ENCODE data around the gene SIPA1.

DNA sequence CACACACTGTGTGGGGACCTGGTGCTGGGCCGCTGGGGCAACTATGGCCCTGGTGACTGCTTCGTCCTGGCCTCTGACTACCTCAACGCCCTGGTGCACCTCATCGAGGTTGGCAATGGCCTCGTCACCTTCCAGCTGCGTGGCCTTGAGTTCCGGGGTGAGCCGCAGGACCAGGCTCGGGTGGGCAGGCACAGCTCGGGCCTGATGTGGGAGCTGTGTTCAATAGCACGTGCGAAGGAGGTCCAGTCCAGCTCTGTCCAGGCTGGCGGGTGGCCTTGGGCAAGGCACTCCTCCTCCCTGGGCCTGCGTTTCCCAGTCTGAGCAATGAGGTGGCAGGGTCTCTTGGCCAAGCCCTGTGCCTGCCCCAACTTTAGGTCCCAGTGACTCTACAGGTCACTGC, 8.3 kb upstream of the SIPA1 start:
- TF ChIP-seq CTCF (IDR thresholded peaks at IDR 0.05) (no peak), ZFX (IDR thresholded peaks at IDR 0.05; ENCODE audit: borderline replicate concordance) (no peak)

All from 22Rv1 (cell line).